Caco-2 (cell line): Measurements from ENCODE around the gene MUC12. TPM values are rescaled to one million over a fixed set of nuclear protein-coding genes. Genes with fewer than 3 reads are reported as not detected.

ENCODE experiments used
- BruUV-seq: library from RNA; stranded (reverse); fragments of 400-500 nt; replicated peaks from 2 replicates; lab custom pipeline; 2021; lab: Mats Ljungman, UMichigan
- CTCF ChIA-PET: fragments of 300-600 bp; sonication (Branson Sonifier 250); formaldehyde crosslinking; loops from one replicate; lab custom pipeline; 2022; ENCODE audit warnings: antibody characterized with exemption; lab: Charles Lee
- POLR2A ChIA-PET: fragments of 300-600 bp; sonication (Branson Sonifier 250); formaldehyde crosslinking; loops from one replicate; lab custom pipeline; 2022; ENCODE audit warnings: antibody characterized with exemption; lab: Charles Lee
- DNase-seq, 2 experiments: peaks; one replicate each; pipeline versions ENCODE4 v3.0.0 to v3.0.0-alpha.2; 2020 to 2022
- H3K27me3 ChIP-seq: replicated peaks from 2 replicates; pipeline ENCODE4 v1.6.0; 2011; ENCODE audit warnings: low read length; ENCODE audit not compliant: control insufficient read depth, insufficient read depth
- H3K36me3 ChIP-seq: 2 replicates; pipeline ENCODE4 v1.5.1; 2011; ENCODE audit warnings: low read length; ENCODE audit not compliant: control insufficient read depth, insufficient read depth
- H3K4me1 ChIP-seq: fragments of 250-450 bp; sonication (Bioruptor Pico); 2 replicates; pipeline ENCODE4 v1.5.1; 2020; ENCODE audit warnings: mild to moderate bottlenecking
- H3K4me3 ChIP-seq: 2 replicates; pipeline ENCODE4 v1.5.1; 2011; ENCODE audit warnings: low read depth, mild to moderate bottlenecking, control low read depth, low read length
- H3K9me3 ChIP-seq: fragments of 250-450 bp; sonication (Bioruptor Pico); 2 replicates; pipeline ENCODE4 v1.5.1; 2020; ENCODE audit warnings: mild to moderate bottlenecking, moderate library complexity
- H3K27ac Mint-ChIP-seq: one replicate; pipeline ENCODE4 v1.8.0; 2022; ENCODE audit warnings: mixed read lengths; ENCODE audit not compliant: unreplicated experiment
- H3K27me3 Mint-ChIP-seq: one replicate; pipeline ENCODE4 v1.8.0; 2022; ENCODE audit warnings: mixed read lengths; ENCODE audit not compliant: insufficient read depth, unreplicated experiment
- H3K36me3 Mint-ChIP-seq: one replicate; pipeline ENCODE4 v1.8.0; 2022; ENCODE audit warnings: mild to moderate bottlenecking, mixed read lengths; ENCODE audit not compliant: insufficient read depth, unreplicated experiment
- H3K4me1 Mint-ChIP-seq: one replicate; pipeline ENCODE4 v1.8.0; 2022; ENCODE audit warnings: low read depth, mixed read lengths; ENCODE audit not compliant: unreplicated experiment
- H3K4me3 Mint-ChIP-seq: one replicate; pipeline ENCODE4 v1.8.0; 2022; ENCODE audit warnings: mild to moderate bottlenecking, moderate library complexity, mixed read lengths; ENCODE audit not compliant: unreplicated experiment
- H3K9me3 Mint-ChIP-seq: one replicate; pipeline ENCODE4 v1.8.0; 2022; ENCODE audit warnings: mixed read lengths; ENCODE audit not compliant: unreplicated experiment
- CTCF ChIP-seq, 2 experiments: fragments of 200-600 bp in 1 of 2; IDR thresholded peaks; 1 replicate in 1 of 2; 2 replicates in 1 of 2; pipeline versions ENCODE4 v1.5.1 to v1.8.0; 2011 to 2022; ENCODE audit warnings: antibody characterized with exemption in 1 of 2, control low read depth in 1 of 2, inconsistent platforms in 1 of 2, low read depth in 1 of 2, low read length in 1 of 2, mild to moderate bottlenecking in 1 of 2, moderate library complexity in 1 of 2; ENCODE audit not compliant: insufficient read depth in 1 of 2, severe bottlenecking in 1 of 2, unreplicated experiment in 1 of 2
- intact Hi-C: fragments of 100-400 bp; cut with micrococcal nuclease; formaldehyde crosslinking; loops from one replicate; pipeline ENCODE4 v1.10.0; 2022; ENCODE audit not compliant: unreplicated experiment
- total RNA-seq: library from RNA; stranded (reverse); gene quantifications from 2 replicates; pipeline ENCODE4 v1.2.3, GENCODE V29; 2022

The MUC12 gene
- total RNA-seq, 1 experiment from 2014 or later, result 0.16 TPM

GRCh38 chr7:100942045-100942774 lies 27.2 kb upstream of the MUC12 start:
- Mint-ChIP-seq H3K4me3 (peak overlapping the region; percentile 21), H3K36me3 (peaks cover 6% of the 10 kb centered on the region), H3K27ac (peak overlapping the region; percentile 2), H3K9me3 (peaks cover under 1% of the 10 kb centered on the region), H3K27me3 (no peaks in the 10 kb centered on the region), H3K4me1 (peaks cover 11% of the 10 kb centered on the region)
- peaks cover 13% of the 10 kb centered on the region for H3K4me1 ChIP-seq
- BruUV-seq, result no TSS peak
- no peaks in the 10 kb centered on the region for H3K27me3 ChIP-seq
- CTCF ChIA-PET, result interaction anchor here (0.5 to 1.5 kb wide), 4 partner anchors 24 to 202 kb away, joined by 4 to 7 read pairs (median 5); partner anchors contain the start of gene UFSP1
- intact Hi-C loops, result loop anchor here (1.0 to 2.0 kb wide), 3 partner anchors 10 to 45 kb away; no protein-coding TSS in a partner anchor
- TF ChIP-seq CTCF (IDR thresholded peaks at IDR 0.05; ENCODE audit: insufficient read depth in 1 of 2, low read depth in 1 of 2, low read length in 1 of 2, severe bottlenecking in 1 of 2, unreplicated experiment in 1 of 2), result no peak
- peaks cover 15% of the 10 kb centered on the region for H3K9me3 ChIP-seq
- no peak overlapping the region for H3K4me3 ChIP-seq
- DNase-seq, result peak; percentile 68 to 71
- no peaks in the 10 kb centered on the region for H3K36me3 ChIP-seq
- POLR2A ChIA-PET, result interaction anchor here (1.1 kb wide), 1 partner anchor 53 kb away, joined by 3 read pairs; the partner anchor contains the start of gene UFSP1

GRCh38 chr7:100943693-100944092 lies 25.7 kb upstream of the MUC12 start:
- CTCF ChIA-PET, result no interaction called here
- Histone ChIP-seq H3K4me3 (no peak overlapping the region), H3K36me3 (no peaks in the 10 kb centered on the region), H3K9me3 (peaks cover 15% of the 10 kb centered on the region), H3K27me3 (no peaks in the 10 kb centered on the region), H3K4me1 (peaks cover 13% of the 10 kb centered on the region)
- Mint-ChIP-seq H3K27ac (no peak overlapping the region), H3K27me3 (no peaks in the 10 kb centered on the region), H3K4me3 (no peak overlapping the region), H3K9me3 (no peaks in the 10 kb centered on the region), H3K36me3 (peaks cover 4% of the 10 kb centered on the region), H3K4me1 (peaks cover 11% of the 10 kb centered on the region)
- DNase-seq, result no peak
- no TSS peak for BruUV-seq
- TF ChIP-seq CTCF (IDR thresholded peaks at IDR 0.05; ENCODE audit: insufficient read depth in 1 of 2, low read depth in 1 of 2, low read length in 1 of 2, severe bottlenecking in 1 of 2, unreplicated experiment in 1 of 2), result no peak
- intact Hi-C loops, result loop anchor here (2.0 kb wide), 2 partner anchors 31 to 47 kb away; no protein-coding TSS in a partner anchor
- POLR2A ChIA-PET, result no interaction called here

GRCh38 chr7:100944138-100944537 lies 25.2 kb upstream of the MUC12 start:
- Histone ChIP-seq H3K4me3 (no peak overlapping the region), H3K4me1 (peaks cover 13% of the 10 kb centered on the region), H3K36me3 (no peaks in the 10 kb centered on the region), H3K27me3 (no peaks in the 10 kb centered on the region), H3K9me3 (peaks cover 15% of the 10 kb centered on the region)
- intact Hi-C loops, result no loop called here
- DNase-seq, result no peak
- no peak for TF ChIP-seq CTCF (IDR thresholded peaks at IDR 0.05; ENCODE audit: insufficient read depth in 1 of 2, low read depth in 1 of 2, low read length in 1 of 2, severe bottlenecking in 1 of 2, unreplicated experiment in 1 of 2)
- no peaks in the 10 kb centered on the region for H3K36me3 Mint-ChIP-seq
- H3K9me3 Mint-ChIP-seq, result no peaks in the 10 kb centered on the region
- no peaks in the 10 kb centered on the region for H3K27me3 Mint-ChIP-seq
- H3K4me1 Mint-ChIP-seq, result peaks cover 11% of the 10 kb centered on the region
- no peak overlapping the region for H3K4me3 Mint-ChIP-seq
- ChIA-PET CTCF (no interaction called here), POLR2A (no interaction called here)
- H3K27ac Mint-ChIP-seq, result no peak overlapping the region
- no TSS peak for BruUV-seq
